Upper lobe of right lung (tissue), 1 donor: ENCODE measurements around the gene PLA2G12B. TPM values are rescaled to one million over a fixed set of nuclear protein-coding genes. Genes with fewer than 3 reads are reported as not detected.
A peak's percentile ranks its signal among the peaks of the same experiment; 100 is the strongest.

Experiments used
- ATAC-seq: fragments of 200-7000 bp; cut with Tn5 transposase; one replicate; pipeline ENCODE4 v1.9.1; 2020; ENCODE audit warnings: mild to moderate bottlenecking, moderate library complexity
- DNase-seq: peaks from one replicate; pipeline ENCODE4 v3.0.0-alpha.2; 2020
- H3K27ac ChIP-seq: fragments of 200-600 bp; one replicate; pipeline ENCODE4 v1.8.0; 2022
- H3K27me3 ChIP-seq: fragments of 200-600 bp; one replicate; pipeline ENCODE4 v1.8.0; 2022; ENCODE audit warnings: mild to moderate bottlenecking
- H3K36me3 ChIP-seq: fragments of 200-600 bp; one replicate; pipeline ENCODE4 v1.8.0; 2022
- H3K4me1 ChIP-seq: fragments of 200-600 bp; one replicate; pipeline ENCODE4 v1.8.0; 2022
- H3K4me3 ChIP-seq: fragments of 200-600 bp; one replicate; pipeline ENCODE4 v1.8.0; 2022; ENCODE audit warnings: mild to moderate bottlenecking
- H3K9me3 ChIP-seq: fragments of 200-600 bp; one replicate; pipeline ENCODE4 v1.8.0; 2022
- CTCF ChIP-seq: fragments of 200-600 bp; IDR thresholded peaks from one replicate; pipeline ENCODE4 v1.8.0; 2022; ENCODE audit warnings: antibody characterized with exemption
- intact Hi-C: fragments of 100-400 bp; cut with DNase I; formaldehyde crosslinking; loops from one replicate; pipeline ENCODE4 v1.11.0; 2022
- total RNA-seq: library from RNA; stranded (reverse); fragmentation: NEBNext Ultra II Directional; extraction: Animal tissue kit (Norgen Biotek cat#: 25700); gene quantifications from one replicate; pipeline ENCODE4 v1.2.1, GENCODE V29; 2021
- donor health status: DM: no; HTN: yes; CAD: no; lungs with severe emphysema.

Gene PLA2G12B
- total RNA-seq, 1 donor from 2014 or later = 1.2 TPM

GRCh38 chr10:72893136-72893798 lies 61.3 kb downstream of the PLA2G12B start, which contains the start of gene OIT3:
Gene OIT3, plus strand, starts transcription at chr10:72893739. Its CDS starts 60 bp downstream, at chr10:72893799.
- DNase-seq (no peak), ATAC-seq (no peak)
- no peak for TF ChIP-seq CTCF
- intact Hi-C loops = no loop called here
- Histone ChIP-seq H3K4me1 (no peaks in the 10 kb centered on the region), H3K27me3 (no peaks in the 10 kb centered on the region), H3K4me3 (no peak within 1 kb of the TSS), H3K36me3 (peaks cover 2% of the 10 kb centered on the region), H3K27ac (no peak within 1 kb of the TSS), H3K9me3 (no peaks in the 10 kb centered on the region)

- Histone ChIP-seq H3K27ac (no peak overlapping the region), H3K36me3 (peaks cover 26% of the 10 kb centered on the region), H3K4me3 (no peak overlapping the region), H3K27me3 (no peaks in the 10 kb centered on the region), H3K4me1 (no peaks in the 10 kb centered on the region), H3K9me3 (no peaks in the 10 kb centered on the region)
- DNase-seq (no peak), ATAC-seq (no peak)
- intact Hi-C loops = no loop called here
- no peak for TF ChIP-seq CTCF
Observed at GRCh38 chr10:72890086-72890485, 64.5 kb downstream of the PLA2G12B start.

GRCh38 chr10:72889391-72889831 lies 65.2 kb downstream of the PLA2G12B start:
- Histone ChIP-seq H3K27me3 (no peaks in the 10 kb centered on the region), H3K27ac (no peak overlapping the region), H3K36me3 (peaks cover 31% of the 10 kb centered on the region), H3K9me3 (no peaks in the 10 kb centered on the region), H3K4me3 (no peak overlapping the region), H3K4me1 (no peaks in the 10 kb centered on the region)
- no peak for TF ChIP-seq CTCF
- intact Hi-C loops = no loop called here
- no peak for ATAC-seq
- no peak for DNase-seq

GRCh38 chr10:72888151-72888638 lies 66.4 kb downstream of the PLA2G12B start:
- H3K36me3 ChIP-seq = peaks cover 31% of the 10 kb centered on the region
- H3K27me3 ChIP-seq = no peaks in the 10 kb centered on the region
- no peak overlapping the region for H3K4me3 ChIP-seq
- intact Hi-C loops = no loop called here
- H3K9me3 ChIP-seq = no peaks in the 10 kb centered on the region
- no peak for ATAC-seq
- no peak for TF ChIP-seq CTCF
- no peaks in the 10 kb centered on the region for H3K4me1 ChIP-seq
- H3K27ac ChIP-seq = no peak overlapping the region
- DNase-seq = no peak

GRCh38 chr10:72887043-72887442 lies 67.6 kb downstream of the PLA2G12B start:
- intact Hi-C loops = no loop called here
- DNase-seq (no peak), ATAC-seq (peak; percentile 35)
- no peak overlapping the region for H3K27ac ChIP-seq
- H3K4me3 ChIP-seq = peak overlapping the region; percentile 23
- no peaks in the 10 kb centered on the region for H3K4me1 ChIP-seq
- H3K9me3 ChIP-seq = no peaks in the 10 kb centered on the region
- no peak for TF ChIP-seq CTCF
- no peaks in the 10 kb centered on the region for H3K27me3 ChIP-seq
- H3K36me3 ChIP-seq = peaks cover 31% of the 10 kb centered on the region
